ENCODE data around the gene TPK1. TPM values are rescaled to one million over a fixed set of nuclear protein-coding genes. Genes with fewer than 3 reads are reported as not detected.

The TPK1 gene
- total and polyA plus RNA-seq, 2 of the 4 experiments (the other 2 are of a cell fraction): 0.38 to 1.8 TPM

- no peak for ATAC-seq (ENCODE audit: low read depth)
- H2AFZ ChIP-seq (replicated peaks; ENCODE audit: low read length, poor library complexity): no peak overlapping the region
- H4K8ac ChIP-seq (ENCODE audit: low read depth in 2 of 2, low read length in 2 of 2): no peak overlapping the region
- H3K9me3 ChIP-seq (ENCODE audit: control insufficient read depth, insufficient read depth, low read length): peaks cover 6% of the 10 kb centered on the region; the same call in 1 of the 2 replicates
- H2AK5ac ChIP-seq (ENCODE audit: low read depth, low read length): no peak overlapping the region
- no peak overlapping the region for H3K56ac ChIP-seq (ENCODE audit: extremely low read depth, insufficient read depth, low read length)
- ChIA-PET POLR2A (ENCODE audit: unreplicated experiment) (no interaction called here), CTCF (no interaction called here)
- H3K9ac ChIP-seq (ENCODE audit: low read depth, low read length): no peak overlapping the region
- no peak overlapping the region for H3K4me3 ChIP-seq (ENCODE audit: insufficient read depth, low read depth, low read length)
- H3K4me1 ChIP-seq (ENCODE audit: control insufficient read depth, insufficient read depth, low read length): no peaks in the 10 kb centered on the region
- no peak overlapping the region for H4K91ac ChIP-seq (ENCODE audit: insufficient read depth, low read depth, low read length)
- H3K18ac ChIP-seq (ENCODE audit: low read depth, low read length): no peak overlapping the region
- BruUV-seq (replicated peaks): no TSS peak
- H2AK9ac ChIP-seq (replicated peaks; ENCODE audit: low read depth, low read length, poor library complexity): no peak overlapping the region
- H2BK20ac ChIP-seq (ENCODE audit: low read depth, low read length): no peak overlapping the region
- no peak overlapping the region for H3K14ac ChIP-seq (replicated peaks; ENCODE audit: low read depth, low read length)
- H3K9me1 ChIP-seq (ENCODE audit: insufficient read depth, low read length): no peaks in the 10 kb centered on the region
- in situ Hi-C loops (cut with MboI; ENCODE audit: low sequenced_read_pairs) (no loop called here), dilution Hi-C loops (cut with HindIII; ENCODE audit: low sequenced_read_pairs, unreplicated experiment) (no loop called here), intact Hi-C loops (cut with micrococcal nuclease) (no loop called here)
- H3K4ac ChIP-seq (ENCODE audit: low read depth, low read length): no peak overlapping the region
- no peak for DNase-seq
- no peak for TF ChIP-seq SMC3 (IDR thresholded peaks at IDR 0.05; ENCODE audit: low read depth, low read length)
- TF ChIP-seq NFE2L2 (IDR thresholded peaks at IDR 0.05; ENCODE audit: low read depth, low read length): no peak
- no peak for TF ChIP-seq MXI1 (IDR thresholded peaks at IDR 0.05; ENCODE audit: borderline replicate concordance, low read depth, low read length)
- TF ChIP-seq CEBPB (IDR thresholded peaks at IDR 0.05; ENCODE audit: low read depth, low read length): no peak
- TF ChIP-seq MAFK (IDR thresholded peaks at IDR 0.05; ENCODE audit: low read depth, low read length): no peak
- TF ChIP-seq CHD1 (IDR thresholded peaks at IDR 0.05; ENCODE audit: low read depth, low read length): no peak
- no peak for TF ChIP-seq FOS (IDR thresholded peaks at IDR 0.05; ENCODE audit: low read depth, low read length)
- TF ChIP-seq, protein P1, sequence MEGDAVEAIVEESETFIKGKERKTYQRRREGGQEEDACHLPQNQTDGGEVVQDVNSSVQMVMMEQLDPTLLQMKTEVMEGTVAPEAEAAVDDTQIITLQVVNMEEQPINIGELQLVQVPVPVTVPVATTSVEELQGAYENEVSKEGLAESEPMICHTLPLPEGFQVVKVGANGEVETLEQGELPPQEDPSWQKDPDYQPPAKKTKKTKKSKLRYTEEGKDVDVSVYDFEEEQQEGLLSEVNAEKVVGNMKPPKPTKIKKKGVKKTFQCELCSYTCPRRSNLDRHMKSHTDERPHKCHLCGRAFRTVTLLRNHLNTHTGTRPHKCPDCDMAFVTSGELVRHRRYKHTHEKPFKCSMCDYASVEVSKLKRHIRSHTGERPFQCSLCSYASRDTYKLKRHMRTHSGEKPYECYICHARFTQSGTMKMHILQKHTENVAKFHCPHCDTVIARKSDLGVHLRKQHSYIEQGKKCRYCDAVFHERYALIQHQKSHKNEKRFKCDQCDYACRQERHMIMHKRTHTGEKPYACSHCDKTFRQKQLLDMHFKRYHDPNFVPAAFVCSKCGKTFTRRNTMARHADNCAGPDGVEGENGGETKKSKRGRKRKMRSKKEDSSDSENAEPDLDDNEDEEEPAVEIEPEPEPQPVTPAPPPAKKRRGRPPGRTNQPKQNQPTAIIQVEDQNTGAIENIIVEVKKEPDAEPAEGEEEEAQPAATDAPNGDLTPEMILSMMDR (conservative IDR thresholded peaks at IDR 0.05; ENCODE audit: low read depth, low read length): no peak
- TF ChIP-seq BHLHE40 (IDR thresholded peaks at IDR 0.05; ENCODE audit: low read depth, low read length): no peak
- no peak for TF ChIP-seq MAZ (IDR thresholded peaks at IDR 0.05; ENCODE audit: borderline replicate concordance, low read depth, low read length)
- no peak for TF ChIP-seq RAD21 (IDR thresholded peaks at IDR 0.05; ENCODE audit: low read length)
- no peak for TF ChIP-seq USF2 (IDR thresholded peaks at IDR 0.05; ENCODE audit: low read depth, low read length)
- TF ChIP-seq RFX5 (IDR thresholded peaks at IDR 0.05; ENCODE audit: low read depth, low read length): no peak
- TF ChIP-seq RCOR1 (IDR thresholded peaks at IDR 0.05; ENCODE audit: insufficient replicate concordance, low read length): no peak
- TF ChIP-seq, protein P2, sequence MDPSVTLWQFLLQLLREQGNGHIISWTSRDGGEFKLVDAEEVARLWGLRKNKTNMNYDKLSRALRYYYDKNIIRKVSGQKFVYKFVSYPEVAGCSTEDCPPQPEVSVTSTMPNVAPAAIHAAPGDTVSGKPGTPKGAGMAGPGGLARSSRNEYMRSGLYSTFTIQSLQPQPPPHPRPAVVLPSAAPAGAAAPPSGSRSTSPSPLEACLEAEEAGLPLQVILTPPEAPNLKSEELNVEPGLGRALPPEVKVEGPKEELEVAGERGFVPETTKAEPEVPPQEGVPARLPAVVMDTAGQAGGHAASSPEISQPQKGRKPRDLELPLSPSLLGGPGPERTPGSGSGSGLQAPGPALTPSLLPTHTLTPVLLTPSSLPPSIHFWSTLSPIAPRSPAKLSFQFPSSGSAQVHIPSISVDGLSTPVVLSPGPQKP (IDR thresholded peaks at IDR 0.05; ENCODE audit: borderline replicate concordance, low read depth, low read length): no peak
- H3K36me3 ChIP-seq (ENCODE audit: control insufficient read depth, insufficient read depth, low read length): no peaks in the 10 kb centered on the region
- no peak overlapping the region for H3K27ac ChIP-seq (ENCODE audit: insufficient read depth, low read length)
- H2BK5ac ChIP-seq (ENCODE audit: low read depth, low read length, poor library complexity, severe bottlenecking): no peak overlapping the region
- H4K5ac ChIP-seq (ENCODE audit: low read depth, low read length): no peak overlapping the region
- H2BK15ac ChIP-seq (ENCODE audit: low read depth, low read length): no peak overlapping the region
- no peak overlapping the region for H3K4me2 ChIP-seq (ENCODE audit: low read depth, low read length)
- no peak overlapping the region for H3K23ac ChIP-seq (ENCODE audit: low read depth, low read length)
- no peak overlapping the region for H2BK120ac ChIP-seq (ENCODE audit: low read depth, low read length)
- no peaks in the 10 kb centered on the region for H3K27me3 ChIP-seq (ENCODE audit: control insufficient read depth, insufficient read depth, low read length)
- WGBS, 2 experiments (ENCODE audit: extremely low coverage in 2 of 2, insufficient read length in 1 of 2): no CpG with 5 or more reads among the region's 1 CpG
- H3K79me1 ChIP-seq (ENCODE audit: low read depth in 1 of 2, low read length in 2 of 2): no peaks in the 10 kb centered on the region
- no peaks in the 10 kb centered on the region for H4K20me1 ChIP-seq (ENCODE audit: insufficient read depth, low read length)
These were observed 248.2 kb downstream of the TPK1 start for GRCh38 chr7:144587701-144588100.
